HCT116 (cell line): ENCODE measurements around the gene HAPLN3.

Experiments used
- CEBPB ChIP-seq: IDR thresholded peaks from 2 replicates; pipeline ENCODE4 v1.6.1; 2012; ENCODE audit warnings: low read depth
- EZH2phosphoT487 ChIP-seq: fragments of 200-600 bp; IDR thresholded peaks from 2 replicates; pipeline ENCODE4 v1.6.1; 2018; ENCODE audit warnings: antibody characterized with exemption, borderline replicate concordance
- JUND ChIP-seq: IDR thresholded peaks from 2 replicates; pipeline ENCODE4 v1.6.1; 2012
- POLR2AphosphoS5 ChIP-seq: IDR thresholded peaks from 2 replicates; pipeline ENCODE4 v1.6.1; 2011; ENCODE audit warnings: mild to moderate bottlenecking, low read depth, low read length, moderate library complexity
- SIN3A ChIP-seq: IDR thresholded peaks from 2 replicates; pipeline ENCODE4 v1.6.1; 2012; ENCODE audit warnings: low read depth
- ZFX ChIP-seq: fragments of 450-650 bp; IDR thresholded peaks from 2 replicates; pipeline ENCODE4 v1.6.1; 2017
- ZNF274 ChIP-seq: fragments of 200-500 bp; sonication (Bioruptor generic); IDR thresholded peaks from 2 replicates; pipeline ENCODE4 v1.6.1; 2014; ENCODE audit warnings: mild to moderate bottlenecking, low read depth, low read length, inconsistent platforms
- TF ChIP-seq, protein P1 (sequence below): IDR thresholded peaks from 2 replicates; pipeline ENCODE4 v1.6.1; 2012; ENCODE audit warnings: low read depth
- TF ChIP-seq, protein P2 (sequence below): IDR thresholded peaks from 2 replicates; pipeline ENCODE4 v1.6.1; 2012
- TF ChIP-seq, protein P3 (sequence below), 3 experiments: fragments of 200-600 bp in 1 of 3; sonication (generic) in 1 of 3; IDR thresholded peaks in 2 of 3; conservative IDR thresholded peaks in 1 of 3; 2 replicates each; pipeline ENCODE4 v1.5.1; 2012 to 2017; ENCODE audit warnings: low read depth in 2 of 3, low read length in 2 of 3, antibody characterized with exemption in 1 of 3, borderline replicate concordance in 1 of 3, control low read depth in 1 of 3, mild to moderate bottlenecking in 1 of 3, mixed read lengths in 1 of 3, mixed run types in 1 of 3, moderate library complexity in 1 of 3; ENCODE audit not compliant: insufficient read depth in 1 of 3
- TF ChIP-seq, protein P4 (sequence below): IDR thresholded peaks from 2 replicates; pipeline ENCODE4 v1.6.1; 2012

DNA sequence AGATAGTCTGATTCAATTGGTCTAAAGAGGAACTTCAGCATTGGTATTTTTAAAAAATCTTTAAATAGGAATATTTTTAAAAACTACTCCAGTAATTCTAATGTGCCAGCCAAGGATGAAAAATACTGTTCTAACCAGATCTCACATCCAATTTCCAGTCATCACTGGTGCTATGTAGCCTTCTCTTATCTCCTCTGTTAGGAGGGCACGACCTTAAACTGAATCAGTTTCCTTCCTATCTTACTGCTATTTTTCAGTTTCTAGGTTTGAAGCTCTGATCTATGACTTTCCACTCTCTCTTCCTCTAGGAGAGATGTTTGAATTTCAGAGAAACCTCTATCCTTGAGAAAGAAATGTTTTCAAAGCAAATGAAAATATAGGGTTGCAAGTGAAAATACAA is 31.9 kb downstream of the HAPLN3 start:
- TF ChIP-seq, protein P1, sequence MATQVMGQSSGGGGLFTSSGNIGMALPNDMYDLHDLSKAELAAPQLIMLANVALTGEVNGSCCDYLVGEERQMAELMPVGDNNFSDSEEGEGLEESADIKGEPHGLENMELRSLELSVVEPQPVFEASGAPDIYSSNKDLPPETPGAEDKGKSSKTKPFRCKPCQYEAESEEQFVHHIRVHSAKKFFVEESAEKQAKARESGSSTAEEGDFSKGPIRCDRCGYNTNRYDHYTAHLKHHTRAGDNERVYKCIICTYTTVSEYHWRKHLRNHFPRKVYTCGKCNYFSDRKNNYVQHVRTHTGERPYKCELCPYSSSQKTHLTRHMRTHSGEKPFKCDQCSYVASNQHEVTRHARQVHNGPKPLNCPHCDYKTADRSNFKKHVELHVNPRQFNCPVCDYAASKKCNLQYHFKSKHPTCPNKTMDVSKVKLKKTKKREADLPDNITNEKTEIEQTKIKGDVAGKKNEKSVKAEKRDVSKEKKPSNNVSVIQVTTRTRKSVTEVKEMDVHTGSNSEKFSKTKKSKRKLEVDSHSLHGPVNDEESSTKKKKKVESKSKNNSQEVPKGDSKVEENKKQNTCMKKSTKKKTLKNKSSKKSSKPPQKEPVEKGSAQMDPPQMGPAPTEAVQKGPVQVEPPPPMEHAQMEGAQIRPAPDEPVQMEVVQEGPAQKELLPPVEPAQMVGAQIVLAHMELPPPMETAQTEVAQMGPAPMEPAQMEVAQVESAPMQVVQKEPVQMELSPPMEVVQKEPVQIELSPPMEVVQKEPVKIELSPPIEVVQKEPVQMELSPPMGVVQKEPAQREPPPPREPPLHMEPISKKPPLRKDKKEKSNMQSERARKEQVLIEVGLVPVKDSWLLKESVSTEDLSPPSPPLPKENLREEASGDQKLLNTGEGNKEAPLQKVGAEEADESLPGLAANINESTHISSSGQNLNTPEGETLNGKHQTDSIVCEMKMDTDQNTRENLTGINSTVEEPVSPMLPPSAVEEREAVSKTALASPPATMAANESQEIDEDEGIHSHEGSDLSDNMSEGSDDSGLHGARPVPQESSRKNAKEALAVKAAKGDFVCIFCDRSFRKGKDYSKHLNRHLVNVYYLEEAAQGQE, result no peak
- no peak for TF ChIP-seq CEBPB
- TF ChIP-seq, protein P2, sequence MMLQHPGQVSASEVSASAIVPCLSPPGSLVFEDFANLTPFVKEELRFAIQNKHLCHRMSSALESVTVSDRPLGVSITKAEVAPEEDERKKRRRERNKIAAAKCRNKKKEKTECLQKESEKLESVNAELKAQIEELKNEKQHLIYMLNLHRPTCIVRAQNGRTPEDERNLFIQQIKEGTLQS, result no peak
- TF ChIP-seq, protein P3, sequence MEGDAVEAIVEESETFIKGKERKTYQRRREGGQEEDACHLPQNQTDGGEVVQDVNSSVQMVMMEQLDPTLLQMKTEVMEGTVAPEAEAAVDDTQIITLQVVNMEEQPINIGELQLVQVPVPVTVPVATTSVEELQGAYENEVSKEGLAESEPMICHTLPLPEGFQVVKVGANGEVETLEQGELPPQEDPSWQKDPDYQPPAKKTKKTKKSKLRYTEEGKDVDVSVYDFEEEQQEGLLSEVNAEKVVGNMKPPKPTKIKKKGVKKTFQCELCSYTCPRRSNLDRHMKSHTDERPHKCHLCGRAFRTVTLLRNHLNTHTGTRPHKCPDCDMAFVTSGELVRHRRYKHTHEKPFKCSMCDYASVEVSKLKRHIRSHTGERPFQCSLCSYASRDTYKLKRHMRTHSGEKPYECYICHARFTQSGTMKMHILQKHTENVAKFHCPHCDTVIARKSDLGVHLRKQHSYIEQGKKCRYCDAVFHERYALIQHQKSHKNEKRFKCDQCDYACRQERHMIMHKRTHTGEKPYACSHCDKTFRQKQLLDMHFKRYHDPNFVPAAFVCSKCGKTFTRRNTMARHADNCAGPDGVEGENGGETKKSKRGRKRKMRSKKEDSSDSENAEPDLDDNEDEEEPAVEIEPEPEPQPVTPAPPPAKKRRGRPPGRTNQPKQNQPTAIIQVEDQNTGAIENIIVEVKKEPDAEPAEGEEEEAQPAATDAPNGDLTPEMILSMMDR (IDR thresholded peaks at IDR 0.05 in 2 of 3, conservative IDR thresholded peaks at IDR 0.05 in 1 of 3; ENCODE audit: borderline replicate concordance in 1 of 3, insufficient read depth in 1 of 3, low read depth in 2 of 3, low read length in 2 of 3), result no peak
- no peak for TF ChIP-seq ZFX
- TF ChIP-seq SIN3A, result no peak
- TF ChIP-seq, protein P4, sequence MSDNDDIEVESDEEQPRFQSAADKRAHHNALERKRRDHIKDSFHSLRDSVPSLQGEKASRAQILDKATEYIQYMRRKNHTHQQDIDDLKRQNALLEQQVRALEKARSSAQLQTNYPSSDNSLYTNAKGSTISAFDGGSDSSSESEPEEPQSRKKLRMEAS, result no peak
- TF ChIP-seq JUND, result no peak
- TF ChIP-seq POLR2AphosphoS5, result no peak
- TF ChIP-seq EZH2phosphoT487, result no peak
- no peak for TF ChIP-seq ZNF274
